22Rv1 (cell line): ENCODE measurements around the gene UBE2C.

Experiments
- CTCF ChIP-seq: fragments of 450-650 bp; IDR thresholded peaks from 2 replicates; pipeline ENCODE4 v1.5.1; 2017; ENCODE audit warnings: mild to moderate bottlenecking
- ZFX ChIP-seq: fragments of 450-650 bp; IDR thresholded peaks from 2 replicates; pipeline ENCODE4 v1.6.1; 2017; ENCODE audit warnings: antibody characterized with exemption, borderline replicate concordance

GRCh38 chr20:45836841-45837240 is 24.4 kb downstream of the UBE2C start:
- no peak for TF ChIP-seq CTCF
- no peak for TF ChIP-seq ZFX
